NT2/D1 (cell line): ENCODE data around the gene FCGR3A.
"Not testable (repeated sequence)": the region's sequence is repeated elsewhere in the genome, so short reads cannot be mapped to it uniquely, and the experiment has no call there.

ENCODE experiments used
- YY1 ChIP-seq: IDR thresholded peaks from 2 replicates; pipeline ENCODE4 v1.6.1; 2011; ENCODE audit not compliant: insufficient read length, insufficient read depth
- ZNF274 ChIP-seq: IDR thresholded peaks from 2 replicates; pipeline ENCODE4 v1.6.1; 2011; ENCODE audit warnings: mild to moderate bottlenecking, low read depth, low read length

GRCh38 chr1:161594269-161594984 is 44.8 kb upstream of the FCGR3A start:
- not testable (repeated sequence) for TF ChIP-seq ZNF274, YY1
